H1 (cell line): ENCODE measurements around the gene CRYM. TPM values are rescaled to one million over a fixed set of nuclear protein-coding genes. Genes with fewer than 3 reads are reported as not detected.

Experiments used
- CHD7 ChIP-seq: fragments of 300-600 bp; sonication (generic); IDR thresholded peaks from 2 replicates; pipeline ENCODE4 v1.7.1; 2012; ENCODE audit warnings: low read length, moderate library complexity, mild to moderate bottlenecking, inconsistent platforms; ENCODE audit not compliant: insufficient replicate concordance
- polyA plus RNA-seq, 7 experiments: library from polyadenylated mRNA; depleted of rRNA in 3 of 7; stranded (reverse) in 5 of 7; unstranded in 2 of 7; fragments of >200 nt in 5 of 7; fragments of 200-250 nt in 2 of 7; gene quantifications; 1 replicate in 5 of 7; 2 replicates in 1 of 7; 4 replicates in 1 of 7; pipeline versions ENCODE4 v1.2.1 to v1.2.3, GENCODE V29; 2011 to 2013; ENCODE audit warnings: missing spikeins in 2 of 7, mixed read lengths in 2 of 7
- total RNA-seq: library from RNA; stranded (reverse); fragmentation: NEBNext Ultra II Directional; extraction: Animal tissue kit (Norgen Biotek cat#: 25700); gene quantifications from 2 replicates; pipeline ENCODE4 v1.2.1, GENCODE V29; 2021

CRYM gene
- total and polyA plus RNA-seq, 2 of the 8 experiments (the other 6 are each of a cell fraction or from before 2014, with no cell fraction given) = 12.9 to 40.4 TPM

GRCh38 chr16:21326459-21326858 lies 48.4 kb upstream of the CRYM start (continued):
- no peak for TF ChIP-seq CHD7
